ENCODE measurements around the gene APLP1.

The APLP1 gene

GRCh38 chr19:35901854-35902661 is 33.7 kb downstream of the APLP1 start, which contains the start of gene HCST:
Gene HCST (plus strand): TSS chr19:35902529. CDS start chr19:35902594, 65 bp downstream.
- Histone ChIP-seq H3K4me2 (ENCODE audit: insufficient read depth, low read length, poor library complexity, severe bottlenecking) (peak within 1 kb of the TSS; percentile 61), H3K14ac (ENCODE audit: low read length) (no peak within 1 kb of the TSS), H4K91ac (ENCODE audit: low read depth, low read length, poor library complexity) (peak within 1 kb of the TSS; percentile 69), H3K18ac (ENCODE audit: low read length) (peak within 1 kb of the TSS; percentile 89), H3K27ac (replicated peaks; ENCODE audit: low read length) (no peak within 1 kb of the TSS), H3K4ac (ENCODE audit: low read length) (no peak within 1 kb of the TSS), H2BK120ac (ENCODE audit: low read depth, low read length) (peak within 1 kb of the TSS; percentile 84), H3K27me3 (ENCODE audit: control insufficient read depth in 3 of 3, insufficient read depth in 3 of 3, low read depth in 1 of 3, low read length in 3 of 3) (peaks cover 0 to 42% (median 12%) of the 10 kb centered on the region in 3 experiments), H3K9me3 (replicated peaks in 1 of 2; ENCODE audit: control insufficient read depth in 2 of 2, insufficient read depth in 1 of 2, low read depth in 1 of 2, low read length in 2 of 2) (no peaks in the 10 kb centered on the region), H3K9ac (ENCODE audit: low read depth, low read length, poor library complexity) (peak within 1 kb of the TSS; percentile 30), H3K79me1 (ENCODE audit: low read depth, low read length) (peaks cover 7% of the 10 kb centered on the region), H2BK5ac (ENCODE audit: low read length) (no peak within 1 kb of the TSS), H2BK12ac (ENCODE audit: low read length) (no peak within 1 kb of the TSS), H3K4me1 (ENCODE audit: control insufficient read depth in 2 of 2, insufficient read depth in 1 of 2, low read depth in 1 of 2, low read length in 2 of 2) (peaks cover 6 to 14% of the 10 kb centered on the region in 2 donors), H3K36me3 (replicated peaks in 1 of 2; ENCODE audit: control insufficient read depth in 2 of 2, insufficient read depth in 2 of 2, low read length in 2 of 2) (peaks cover 3 to 7% of the 10 kb centered on the region in 2 donors), H3K23ac (ENCODE audit: low read depth, low read length, poor library complexity) (peak within 1 kb of the TSS; percentile 87), H3K4me3 (ENCODE audit: low read length in 2 of 2) (peak within 1 kb of the TSS in 1 of 2 donors; percentile 71), H2BK15ac (ENCODE audit: low read length) (peak within 1 kb of the TSS; percentile 81), H2AK5ac (ENCODE audit: low read depth, low read length) (peak within 1 kb of the TSS; percentile 84), H2AFZ (ENCODE audit: low read length) (peak within 1 kb of the TSS; percentile 81), H4K8ac (ENCODE audit: low read depth, low read length) (no peak within 1 kb of the TSS)
- DNase-seq (ENCODE audit: low spot score) = no peak
- WGBS, 2 donors (ENCODE audit: extremely low coverage in 2 of 2, insufficient read length in 2 of 2, insufficient replicate concordance in 1 of 2) = no CpG with 5 or more reads among the region's 6 CpGs

GRCh38 chr19:35902870-35903475 is 34.6 kb downstream of the APLP1 start:
- Histone ChIP-seq H3K4ac (ENCODE audit: low read length) (no peak overlapping the region), H2BK5ac (ENCODE audit: low read length) (no peak overlapping the region), H2AFZ (ENCODE audit: low read length) (peak overlapping the region; percentile 81), H3K9me3 (replicated peaks in 1 of 2; ENCODE audit: control insufficient read depth in 2 of 2, insufficient read depth in 1 of 2, low read depth in 1 of 2, low read length in 2 of 2) (no peaks in the 10 kb centered on the region), H3K4me2 (ENCODE audit: insufficient read depth, low read length, poor library complexity, severe bottlenecking) (peak overlapping the region; percentile 61), H3K36me3 (replicated peaks in 1 of 2; ENCODE audit: control insufficient read depth in 2 of 2, insufficient read depth in 2 of 2, low read length in 2 of 2) (no peaks in the 10 kb centered on the region), H3K23ac (ENCODE audit: low read depth, low read length, poor library complexity) (no peak overlapping the region), H2BK15ac (ENCODE audit: low read length) (peak overlapping the region; percentile 81), H3K27ac (replicated peaks; ENCODE audit: low read length) (no peak overlapping the region), H2BK120ac (ENCODE audit: low read depth, low read length) (peak overlapping the region; percentile 84), H2AK5ac (ENCODE audit: low read depth, low read length) (no peak overlapping the region), H3K14ac (ENCODE audit: low read length) (no peak overlapping the region), H4K91ac (ENCODE audit: low read depth, low read length, poor library complexity) (peak overlapping the region; percentile 69), H3K18ac (ENCODE audit: low read length) (peak overlapping the region; percentile 89), H3K4me1 (ENCODE audit: control insufficient read depth in 2 of 2, insufficient read depth in 1 of 2, low read depth in 1 of 2, low read length in 2 of 2) (peaks cover 13 to 18% of the 10 kb centered on the region in 2 donors), H4K8ac (ENCODE audit: low read depth, low read length) (no peak overlapping the region), H3K27me3 (ENCODE audit: control insufficient read depth in 3 of 3, insufficient read depth in 3 of 3, low read depth in 1 of 3, low read length in 3 of 3) (peaks cover 0 to 43% (median 12%) of the 10 kb centered on the region in 3 experiments), H3K9ac (ENCODE audit: low read depth, low read length, poor library complexity) (peak overlapping the region; percentile 3), H2BK12ac (ENCODE audit: low read length) (no peak overlapping the region), H3K4me3 (ENCODE audit: low read length in 2 of 2) (no peak overlapping the region), H3K79me1 (ENCODE audit: low read depth, low read length) (peaks cover 4% of the 10 kb centered on the region)
- no peak for DNase-seq (ENCODE audit: low spot score)
- WGBS, 2 donors (ENCODE audit: extremely low coverage in 2 of 2, insufficient read length in 2 of 2, insufficient replicate concordance in 1 of 2) = no CpG with 5 or more reads among the region's 10 CpGs

GRCh38 chr19:35903550-35904179 is 35.3 kb downstream of the APLP1 start:
- H2BK15ac ChIP-seq (ENCODE audit: low read length) = peak overlapping the region; percentile 77
- no peaks in the 10 kb centered on the region for H3K9me3 ChIP-seq (replicated peaks in 1 of 2; ENCODE audit: control insufficient read depth in 2 of 2, insufficient read depth in 1 of 2, low read depth in 1 of 2, low read length in 2 of 2)
- no peak for DNase-seq (ENCODE audit: low spot score)

More at GRCh38 chr19:35903550-35904179, 35.3 kb downstream of the APLP1 start:
- no peak overlapping the region for H4K91ac ChIP-seq (ENCODE audit: low read depth, low read length, poor library complexity)
- H3K23ac ChIP-seq (ENCODE audit: low read depth, low read length, poor library complexity) = peak overlapping the region; percentile 50
- peak overlapping the region; percentile 32 for H3K14ac ChIP-seq (ENCODE audit: low read length)
- no peak overlapping the region for H3K4ac ChIP-seq (ENCODE audit: low read length)
- H3K18ac ChIP-seq (ENCODE audit: low read length) = peak overlapping the region; percentile 89
- H3K9ac ChIP-seq (ENCODE audit: low read depth, low read length, poor library complexity) = peak overlapping the region; percentile 75
- peak overlapping the region in 1 of 2 donors; percentile 71 for H3K4me3 ChIP-seq (ENCODE audit: low read length in 2 of 2)
- H3K4me2 ChIP-seq (ENCODE audit: insufficient read depth, low read length, poor library complexity, severe bottlenecking) = peak overlapping the region; percentile 61
- no peaks in the 10 kb centered on the region for H3K36me3 ChIP-seq (replicated peaks in 1 of 2; ENCODE audit: control insufficient read depth in 2 of 2, insufficient read depth in 2 of 2, low read length in 2 of 2)
- H3K27me3 ChIP-seq (ENCODE audit: control insufficient read depth in 3 of 3, insufficient read depth in 3 of 3, low read depth in 1 of 3, low read length in 3 of 3) = peaks cover 0 to 43% (median 11%) of the 10 kb centered on the region in 3 experiments
- H2BK5ac ChIP-seq (ENCODE audit: low read length) = no peak overlapping the region
- no peak overlapping the region for H4K8ac ChIP-seq (ENCODE audit: low read depth, low read length)
- H2AK5ac ChIP-seq (ENCODE audit: low read depth, low read length) = peak overlapping the region; percentile 33
- peaks cover 4% of the 10 kb centered on the region for H3K79me1 ChIP-seq (ENCODE audit: low read depth, low read length)
- H3K27ac ChIP-seq (replicated peaks; ENCODE audit: low read length) = no peak overlapping the region
- H2AFZ ChIP-seq (ENCODE audit: low read length) = peak overlapping the region; percentile 81
- H2BK120ac ChIP-seq (ENCODE audit: low read depth, low read length) = peak overlapping the region; percentile 84
- WGBS, 2 donors (ENCODE audit: extremely low coverage in 2 of 2, insufficient read length in 2 of 2, insufficient replicate concordance in 1 of 2) = no CpG with 5 or more reads among the region's 24 CpGs
- H2BK12ac ChIP-seq (ENCODE audit: low read length) = peak overlapping the region; percentile 52
- peaks cover 16% of the 10 kb centered on the region in 2 donors for H3K4me1 ChIP-seq (ENCODE audit: control insufficient read depth in 2 of 2, insufficient read depth in 1 of 2, low read depth in 1 of 2, low read length in 2 of 2)
